NCI-H2107 (cell line): ENCODE results near the gene GRK2.

Source experiments
- DNase-seq: peaks from one replicate; lab custom pipeline; 2025; lab: John Stamatoyannopoulos, UW

GRK2 gene

GRCh38 chr11:67299471-67300191 lies 33.4 kb downstream of the GRK2 start:
- no peak for DNase-seq

- no peak for DNase-seq
Observed at GRCh38 chr11:67300256-67300755, 34.0 kb downstream of the GRK2 start.

- no peak for DNase-seq
Observed at GRCh38 chr11:67300756-67301312, 34.6 kb downstream of the GRK2 start.

DNA sequence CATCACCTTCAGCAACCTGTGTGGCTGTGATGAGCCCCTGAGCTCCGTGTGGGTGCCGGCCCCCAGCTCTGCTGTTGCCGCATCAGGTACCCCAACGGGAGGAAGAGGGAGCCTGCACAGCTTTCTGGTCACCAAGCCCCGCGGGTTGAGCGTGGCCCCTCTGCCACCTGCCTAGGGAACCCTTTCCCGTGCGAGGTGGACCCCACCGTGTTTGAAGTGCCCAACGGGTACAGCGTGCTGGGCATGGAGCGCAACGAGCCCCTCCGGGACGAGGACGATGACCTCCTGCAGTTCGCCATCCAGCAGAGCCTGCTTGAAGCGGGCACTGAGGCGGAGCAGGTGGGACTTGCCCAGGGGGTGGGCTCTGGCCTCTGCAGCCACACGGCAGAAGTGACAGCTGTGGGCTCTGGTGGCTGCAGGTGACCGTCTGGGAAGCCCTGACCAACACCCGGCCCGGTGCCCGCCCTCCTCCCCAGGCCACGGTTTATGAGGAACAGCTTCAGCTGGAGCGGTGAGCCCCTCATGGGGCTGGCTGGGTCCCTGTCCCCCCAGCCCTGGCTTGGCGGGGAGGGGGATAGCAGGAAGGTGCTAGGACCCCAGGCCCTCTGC lies 35.1 kb downstream of the GRK2 start:
- no peak for DNase-seq

DNA sequence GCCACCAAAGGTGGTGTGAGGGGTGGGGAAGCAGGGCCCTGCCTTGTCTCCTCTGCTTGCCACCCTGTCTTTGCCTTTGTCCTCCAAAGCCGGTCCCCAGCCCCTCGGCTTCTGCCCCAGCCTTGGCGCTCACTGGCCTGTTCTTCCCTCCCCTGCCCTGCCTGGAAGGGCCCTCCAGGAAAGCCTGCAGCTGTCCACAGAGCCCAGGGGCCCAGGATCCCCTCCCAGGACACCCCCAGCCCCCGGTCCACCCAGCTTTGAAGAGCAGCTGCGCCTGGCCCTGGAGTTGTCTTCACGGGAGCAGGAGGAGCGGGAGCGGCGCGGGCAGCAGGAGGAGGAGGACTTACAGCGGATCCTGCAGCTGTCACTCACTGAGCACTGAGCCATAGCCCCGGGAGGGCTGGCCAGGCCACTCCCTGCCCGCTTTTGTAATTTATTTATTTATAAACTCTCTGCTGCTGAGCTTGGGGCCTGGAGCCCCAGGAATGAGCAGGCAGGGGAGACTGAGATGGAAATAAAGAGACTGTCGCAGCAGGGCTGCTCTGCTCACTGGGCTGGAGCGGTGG lies 35.8 kb downstream of the GRK2 start:
- peak; percentile 19 for DNase-seq

GRCh38 chr11:67302571-67303131 lies 36.4 kb downstream of the GRK2 start:
- no peak for DNase-seq

- no peak for DNase-seq
Observed at GRCh38 chr11:67303132-67303834, 37.0 kb downstream of the GRK2 start, which contains the start of gene SSH3. TSS of gene SSH3 (plus strand) at chr11:67303530. CDS start at chr11:67303626, 96 bp downstream.

DNA sequence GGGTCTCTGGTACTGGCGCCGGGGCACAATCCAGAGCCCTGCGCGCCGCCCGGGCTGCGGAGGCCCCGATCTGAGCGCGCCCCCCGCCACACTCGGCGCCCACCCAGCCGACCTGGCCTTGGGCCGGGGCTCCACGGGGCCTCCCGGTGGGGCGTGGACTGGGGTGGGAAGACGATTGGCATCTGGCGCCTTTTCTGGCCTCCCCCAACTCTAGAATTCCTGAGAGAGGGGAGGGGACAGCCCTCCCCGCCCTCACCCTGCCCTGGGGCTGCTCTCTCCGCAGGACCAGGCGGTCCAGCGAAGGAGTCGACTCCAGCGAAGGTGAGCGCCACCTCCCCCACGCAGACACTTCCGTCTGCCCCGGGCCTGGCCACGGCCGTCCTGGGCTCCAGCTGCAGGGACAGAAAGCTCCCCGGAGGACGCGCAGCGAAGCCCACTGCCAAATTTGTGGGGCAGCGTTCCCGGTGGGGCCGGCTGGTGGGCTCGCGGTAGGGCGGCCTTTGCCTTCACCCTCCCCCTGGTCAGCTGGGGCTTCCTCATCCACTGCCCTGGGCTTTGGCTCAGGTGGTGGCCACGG lies 37.6 kb downstream of the GRK2 start:
- DNase-seq = no peak

GRCh38 chr11:67304511-67305113 lies 38.3 kb downstream of the GRK2 start:
- no peak for DNase-seq

DNA sequence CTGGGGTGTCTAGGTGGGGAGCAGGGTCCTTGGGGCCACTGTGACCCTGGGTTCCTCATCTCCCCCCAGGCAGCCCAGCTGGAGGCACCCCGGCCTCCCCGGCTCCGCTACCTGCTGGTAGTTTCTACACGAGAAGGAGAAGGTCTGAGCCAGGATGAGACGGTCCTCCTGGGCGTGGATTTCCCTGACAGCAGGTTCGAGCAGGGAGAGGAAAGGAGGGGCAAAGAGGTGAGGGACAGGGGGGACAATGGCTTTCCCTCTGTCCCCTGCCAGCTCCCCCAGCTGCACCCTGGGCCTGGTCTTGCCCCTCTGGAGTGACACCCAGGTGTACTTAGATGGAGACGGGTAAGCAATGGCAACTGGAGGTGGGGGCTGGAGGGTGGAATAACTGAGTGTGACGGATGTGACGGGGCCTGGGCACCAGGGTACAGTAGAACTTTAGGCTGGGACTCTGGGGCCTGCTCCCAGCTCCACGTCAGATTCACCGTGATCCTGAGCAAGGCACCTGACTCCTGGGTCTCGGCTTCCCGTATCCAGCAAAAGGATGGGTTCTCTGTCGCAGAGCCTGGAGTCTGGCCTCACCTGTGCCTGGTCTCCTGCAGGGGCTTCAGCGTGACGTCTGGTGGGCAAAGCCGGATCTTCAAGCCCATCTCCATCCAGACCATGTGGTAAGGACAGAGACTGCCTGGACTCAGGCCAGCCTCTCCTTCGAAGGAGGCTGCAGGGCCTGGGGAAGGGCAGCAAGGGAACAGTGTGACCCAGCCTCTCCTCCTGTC lies 40.7 kb downstream of the GRK2 start:
- DNase-seq = no peak

GRCh38 chr11:67307545-67308001 lies 41.3 kb downstream of the GRK2 start:
- no peak for DNase-seq

- DNase-seq = no peak
Observed at GRCh38 chr11:67308031-67308866, 42.0 kb downstream of the GRK2 start.

- no peak for DNase-seq
Observed at GRCh38 chr11:67309166-67309565, 42.9 kb downstream of the GRK2 start.

- no peak for DNase-seq
Observed at GRCh38 chr11:67309661-67310061, 43.4 kb downstream of the GRK2 start.

GRCh38 chr11:67310246-67311050 lies 44.2 kb downstream of the GRK2 start:
- DNase-seq = no peak

DNA sequence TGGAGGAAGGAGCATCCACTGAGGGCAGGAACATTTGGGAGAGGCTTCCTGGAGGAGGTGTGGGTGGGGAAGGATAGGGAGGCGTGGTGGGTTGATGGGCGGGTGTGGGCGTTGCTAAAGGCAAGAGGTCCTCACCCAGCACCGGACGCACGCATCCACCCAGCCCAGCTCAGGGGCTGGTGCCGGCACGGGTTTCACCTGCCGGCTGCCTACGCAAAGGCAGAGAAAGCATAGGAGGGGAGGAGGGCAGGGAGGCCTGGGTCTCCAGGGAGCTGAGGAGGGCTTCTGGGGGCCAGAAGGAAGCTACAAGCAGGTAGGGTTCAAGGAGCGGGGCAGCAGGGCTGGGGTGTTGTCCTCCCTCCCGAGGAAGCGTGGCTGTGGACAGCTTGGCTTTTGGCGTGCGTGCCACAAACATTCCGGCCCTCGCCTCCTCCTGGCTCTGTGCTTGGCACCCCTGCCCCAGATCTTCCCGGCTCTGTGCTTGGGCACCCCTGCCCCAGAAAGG lies 44.8 kb downstream of the GRK2 start:
- DNase-seq = no peak

- DNase-seq = no peak
Observed at GRCh38 chr11:67311556-67312082, 45.3 kb downstream of the GRK2 start.
